ENCODE results near the gene TSPAN12. TPM values are rescaled to one million over a fixed set of nuclear protein-coding genes. Genes with fewer than 3 reads are reported as not detected.
"Not testable (repeated sequence)": the region's sequence is repeated elsewhere in the genome, so short reads cannot be mapped to it uniquely, and the experiment has no call there.

The TSPAN12 gene
- total RNA-seq, 2 donors from 2014 or later, result not detected

GRCh38 chr7:120781924-120782323 lies 76.0 kb downstream of the TSPAN12 start:
- not testable (repeated sequence) for DNase-seq (ENCODE audit: low spot score); H3K27ac Mint-ChIP-seq; H3K36me3 Mint-ChIP-seq; ATAC-seq; H3K9me3 Mint-ChIP-seq; H3K4me3 Mint-ChIP-seq; H3K27me3 Mint-ChIP-seq; H3K4me1 Mint-ChIP-seq (ENCODE audit: low read depth in 2 of 2)

- ATAC-seq (no peak), DNase-seq (ENCODE audit: low spot score) (no peak)
- Mint-ChIP-seq H3K4me1 (ENCODE audit: low read depth in 2 of 2) (no peaks in the 10 kb centered on the region), H3K4me3 (no peak overlapping the region), H3K9me3 (no peaks in the 10 kb centered on the region), H3K36me3 (no peaks in the 10 kb centered on the region), H3K27ac (no peak overlapping the region), H3K27me3 (no peaks in the 10 kb centered on the region)
These were observed 77.0 kb downstream of the TSPAN12 start for GRCh38 chr7:120780938-120781337.

GRCh38 chr7:120780451-120780850 lies 77.5 kb downstream of the TSPAN12 start:
- H3K4me1 Mint-ChIP-seq (ENCODE audit: low read depth in 2 of 2); H3K36me3 Mint-ChIP-seq; H3K27me3 Mint-ChIP-seq; H3K4me3 Mint-ChIP-seq; H3K27ac Mint-ChIP-seq; ATAC-seq; H3K9me3 Mint-ChIP-seq; DNase-seq (ENCODE audit: low spot score): not testable (repeated sequence)

GRCh38 chr7:120779078-120779477 lies 78.9 kb downstream of the TSPAN12 start:
- not testable (repeated sequence) for H3K27ac Mint-ChIP-seq; H3K27me3 Mint-ChIP-seq; H3K4me1 Mint-ChIP-seq (ENCODE audit: low read depth in 2 of 2); ATAC-seq; H3K4me3 Mint-ChIP-seq; H3K36me3 Mint-ChIP-seq; DNase-seq (ENCODE audit: low spot score); H3K9me3 Mint-ChIP-seq

GRCh38 chr7:120775755-120776154 lies 82.2 kb downstream of the TSPAN12 start:
- no peak overlapping the region for H3K4me3 Mint-ChIP-seq
- H3K4me1 Mint-ChIP-seq (ENCODE audit: low read depth in 2 of 2), result no peaks in the 10 kb centered on the region
- ATAC-seq (no peak), DNase-seq (ENCODE audit: low spot score) (no peak)
- no peaks in the 10 kb centered on the region for H3K36me3 Mint-ChIP-seq
- H3K9me3 Mint-ChIP-seq, result no peaks in the 10 kb centered on the region
- no peak overlapping the region for H3K27ac Mint-ChIP-seq
- H3K27me3 Mint-ChIP-seq, result no peaks in the 10 kb centered on the region

GRCh38 chr7:120774481-120774880 lies 83.5 kb downstream of the TSPAN12 start:
- Mint-ChIP-seq H3K27me3 (no peaks in the 10 kb centered on the region), H3K4me1 (ENCODE audit: low read depth in 2 of 2) (no peaks in the 10 kb centered on the region), H3K4me3 (no peak overlapping the region), H3K27ac (no peak overlapping the region), H3K36me3 (no peaks in the 10 kb centered on the region), H3K9me3 (no peaks in the 10 kb centered on the region)
- no peak for ATAC-seq
- DNase-seq (ENCODE audit: low spot score), result no peak

GRCh38 chr7:120770206-120770605 lies 87.7 kb downstream of the TSPAN12 start:
- H3K4me1 Mint-ChIP-seq (ENCODE audit: low read depth in 2 of 2), result no peaks in the 10 kb centered on the region
- no peak for ATAC-seq
- H3K9me3 Mint-ChIP-seq, result no peaks in the 10 kb centered on the region
- no peak overlapping the region for H3K4me3 Mint-ChIP-seq
- H3K27me3 Mint-ChIP-seq, result no peaks in the 10 kb centered on the region
- no peak overlapping the region for H3K27ac Mint-ChIP-seq
- DNase-seq (ENCODE audit: low spot score), result no peak
- H3K36me3 Mint-ChIP-seq, result no peaks in the 10 kb centered on the region

GRCh38 chr7:120760851-120761250 lies 97.1 kb downstream of the TSPAN12 start:
- Mint-ChIP-seq H3K4me1 (ENCODE audit: low read depth in 2 of 2) (no peaks in the 10 kb centered on the region), H3K36me3 (no peaks in the 10 kb centered on the region), H3K27ac (no peak overlapping the region), H3K27me3 (no peaks in the 10 kb centered on the region), H3K9me3 (peaks cover 3% of the 10 kb centered on the region), H3K4me3 (no peak overlapping the region)
- DNase-seq (ENCODE audit: low spot score) (no peak), ATAC-seq (no peak)

- H3K36me3 Mint-ChIP-seq, result no peaks in the 10 kb centered on the region
- no peak for DNase-seq (ENCODE audit: low spot score)
- no peak overlapping the region for H3K4me3 Mint-ChIP-seq
- ATAC-seq, result no peak
- no peaks in the 10 kb centered on the region for H3K4me1 Mint-ChIP-seq (ENCODE audit: low read depth in 2 of 2)
- no peak overlapping the region for H3K27ac Mint-ChIP-seq
- peaks cover 3% of the 10 kb centered on the region for H3K9me3 Mint-ChIP-seq
- no peaks in the 10 kb centered on the region for H3K27me3 Mint-ChIP-seq
These were observed 97.9 kb downstream of the TSPAN12 start for GRCh38 chr7:120760050-120760449.

- H3K27me3 Mint-ChIP-seq, result no peaks in the 10 kb centered on the region
- H3K36me3 Mint-ChIP-seq, result no peaks in the 10 kb centered on the region
- DNase-seq (ENCODE audit: low spot score), result no peak
- no peak overlapping the region for H3K4me3 Mint-ChIP-seq
- H3K27ac Mint-ChIP-seq, result no peak overlapping the region
- H3K9me3 Mint-ChIP-seq, result peaks cover 2% of the 10 kb centered on the region
- ATAC-seq, result no peak
- H3K4me1 Mint-ChIP-seq (ENCODE audit: low read depth in 2 of 2), result no peaks in the 10 kb centered on the region
These were observed 114.8 kb downstream of the TSPAN12 start for GRCh38 chr7:120743128-120743527.

GRCh38 chr7:120742372-120742771 lies 115.6 kb downstream of the TSPAN12 start:
- Mint-ChIP-seq H3K4me3 (no peak overlapping the region), H3K9me3 (no peaks in the 10 kb centered on the region), H3K36me3 (no peaks in the 10 kb centered on the region), H3K27me3 (no peaks in the 10 kb centered on the region), H3K4me1 (ENCODE audit: low read depth in 2 of 2) (no peaks in the 10 kb centered on the region), H3K27ac (no peak overlapping the region)
- ATAC-seq, result no peak
- no peak for DNase-seq (ENCODE audit: low spot score)

GRCh38 chr7:120741371-120742042 lies 116.4 kb downstream of the TSPAN12 start:
- no peak for ATAC-seq
- H3K36me3 Mint-ChIP-seq, result no peaks in the 10 kb centered on the region

GRCh38 chr7:120740348-120740747 lies 117.6 kb downstream of the TSPAN12 start:
- H3K27ac Mint-ChIP-seq, result no peak overlapping the region
- DNase-seq (ENCODE audit: low spot score), result no peak
- ATAC-seq, result no peak
- H3K4me3 Mint-ChIP-seq, result no peak overlapping the region
- no peaks in the 10 kb centered on the region for H3K27me3 Mint-ChIP-seq
- no peaks in the 10 kb centered on the region for H3K36me3 Mint-ChIP-seq
- no peaks in the 10 kb centered on the region for H3K9me3 Mint-ChIP-seq
- no peaks in the 10 kb centered on the region for H3K4me1 Mint-ChIP-seq (ENCODE audit: low read depth in 2 of 2)

More at GRCh38 chr7:120741371-120742042, 116.4 kb downstream of the TSPAN12 start:
- no peak overlapping the region for H3K27ac Mint-ChIP-seq
- H3K4me3 Mint-ChIP-seq, result no peak overlapping the region
- H3K4me1 Mint-ChIP-seq (ENCODE audit: low read depth in 2 of 2), result no peaks in the 10 kb centered on the region
- no peak for DNase-seq (ENCODE audit: low spot score)
- no peaks in the 10 kb centered on the region for H3K27me3 Mint-ChIP-seq
- H3K9me3 Mint-ChIP-seq, result no peaks in the 10 kb centered on the region

GRCh38 chr7:120738816-120739215 lies 119.1 kb downstream of the TSPAN12 start:
- Mint-ChIP-seq H3K27ac (no peak overlapping the region), H3K36me3 (no peaks in the 10 kb centered on the region), H3K4me3 (no peak overlapping the region), H3K4me1 (ENCODE audit: low read depth in 2 of 2) (no peaks in the 10 kb centered on the region), H3K27me3 (no peaks in the 10 kb centered on the region), H3K9me3 (no peaks in the 10 kb centered on the region)
- DNase-seq (ENCODE audit: low spot score) (no peak), ATAC-seq (no peak)

Measured in natural killer cell treated with Interleukin-12 subunit alpha and Interleukin-12 subunit beta and Interleukin-15 and Interleukin-18, amount 100 ng/mL, for 72 hours (primary cell).